NCI-H1092 treated with DMSO at 0.1 percent for 48 hours (cell line): Measurements from ENCODE around the gene ELMO1.

Experiments
- DNase-seq: peaks from one replicate; lab custom pipeline; 2025; lab: John Stamatoyannopoulos, UW

The ELMO1 gene

GRCh38 chr7:37096341-37096740 lies 352.3 kb downstream of the ELMO1 start:
- no peak for DNase-seq

GRCh38 chr7:37095122-37095521 lies 353.5 kb downstream of the ELMO1 start:
- peak; percentile 21 for DNase-seq

GRCh38 chr7:37093257-37093656 lies 355.4 kb downstream of the ELMO1 start:
- DNase-seq = no peak

GRCh38 chr7:37092548-37092947 lies 356.1 kb downstream of the ELMO1 start:
- DNase-seq = no peak

GRCh38 chr7:37089972-37090371 lies 358.7 kb downstream of the ELMO1 start:
- no peak for DNase-seq

- no peak for DNase-seq
These were observed 363.1 kb downstream of the ELMO1 start for GRCh38 chr7:37085600-37085999.

- DNase-seq = no peak
These were observed 364.4 kb downstream of the ELMO1 start for GRCh38 chr7:37084303-37084702.

- DNase-seq = no peak
These were observed 365.2 kb downstream of the ELMO1 start for GRCh38 chr7:37083311-37084096.

- DNase-seq = peak; percentile 27
These were observed 367.2 kb downstream of the ELMO1 start for GRCh38 chr7:37081436-37081835.

GRCh38 chr7:37079420-37079819 lies 369.2 kb downstream of the ELMO1 start:
- DNase-seq = no peak

- DNase-seq = no peak
These were observed 372.0 kb downstream of the ELMO1 start for GRCh38 chr7:37076668-37077067.

- DNase-seq = no peak
These were observed 374.3 kb downstream of the ELMO1 start for GRCh38 chr7:37074370-37074769.

- DNase-seq = no peak
These were observed 377.5 kb downstream of the ELMO1 start for GRCh38 chr7:37071124-37071523.

- no peak for DNase-seq
These were observed 378.2 kb downstream of the ELMO1 start for GRCh38 chr7:37070471-37070870.

GRCh38 chr7:37070031-37070430 lies 378.6 kb downstream of the ELMO1 start:
- DNase-seq = no peak

GRCh38 chr7:37069336-37069735 lies 379.3 kb downstream of the ELMO1 start:
- DNase-seq = no peak

- no peak for DNase-seq
These were observed 379.8 kb downstream of the ELMO1 start for GRCh38 chr7:37068902-37069301.

GRCh38 chr7:37068038-37068437 lies 380.6 kb downstream of the ELMO1 start:
- DNase-seq = peak; percentile 36

GRCh38 chr7:37065779-37066271 lies 382.8 kb downstream of the ELMO1 start:
- no peak for DNase-seq

- DNase-seq = no peak
These were observed 386.2 kb downstream of the ELMO1 start for GRCh38 chr7:37062560-37062859.

GRCh38 chr7:37061849-37062559 lies 386.7 kb downstream of the ELMO1 start:
- DNase-seq = no peak

GRCh38 chr7:37056234-37056912 lies 392.3 kb downstream of the ELMO1 start:
- DNase-seq = no peak
